Stimulated activated CD4-positive, alpha-beta T cell treated with anti-CD3 and anti-CD28 coated beads, Interleukin-12 subunit alpha, Interleukin-12 subunit beta, amount 100 ng/mL, for 48 hours (primary cell): Measurements from ENCODE around the gene RMDN3.

Source experiments
- DNase-seq, 3 donors: peaks; one replicate each; pipeline ENCODE4 v3.0.0-alpha.2; 2020; ENCODE audit warnings: low read depth in 2 of 3, low spot score in 1 of 3

The RMDN3 gene

GRCh38 chr15:40695469-40695890 is 59.6 kb downstream of the RMDN3 start:
- no peak for DNase-seq

- DNase-seq, result peak; percentile 87 to 94 (median 91)
Measured at GRCh38 chr15:40694688-40695468, 60.2 kb downstream of the RMDN3 start, which contains the start of gene RAD51. TSS of gene RAD51 (plus strand) at chr15:40695174. CDS start at chr15:40698759, 3,585 bp downstream.

- no peak for DNase-seq
Measured at GRCh38 chr15:40693904-40694687, 61.0 kb downstream of the RMDN3 start.

GRCh38 chr15:40691737-40692136 is 63.3 kb downstream of the RMDN3 start:
- no peak for DNase-seq

GRCh38 chr15:40688932-40689799 is 65.9 kb downstream of the RMDN3 start:
- DNase-seq, result no peak
